Mucosa of stomach (tissue), 1 donor: ENCODE data around the gene NOC4L.
"Not testable (repeated sequence)": the region's sequence is repeated elsewhere in the genome, so short reads cannot be mapped to it uniquely, and the experiment has no call there.

Experiments
- H3K27me3 ChIP-seq: one replicate; pipeline ENCODE4 v1.7.0; 2013; ENCODE audit warnings: mild to moderate bottlenecking, low read length; ENCODE audit not compliant: control insufficient read depth, insufficient read depth
- H3K36me3 ChIP-seq: one replicate; pipeline ENCODE4 v1.7.0; 2013; ENCODE audit warnings: low read length; ENCODE audit not compliant: control insufficient read depth, insufficient read depth
- H3K4me1 ChIP-seq: one replicate; pipeline ENCODE4 v1.7.0; 2013; ENCODE audit warnings: mild to moderate bottlenecking, low read length; ENCODE audit not compliant: control insufficient read depth, insufficient read depth
- H3K4me3 ChIP-seq: one replicate; pipeline ENCODE4 v1.7.0; 2013; ENCODE audit warnings: low read length
- H3K9ac ChIP-seq: one replicate; pipeline ENCODE4 v1.7.0; 2013; ENCODE audit warnings: mild to moderate bottlenecking, low read length, moderate library complexity
- H3K9me3 ChIP-seq: one replicate; pipeline ENCODE4 v1.7.0; 2013; ENCODE audit warnings: mild to moderate bottlenecking, low read length, moderate library complexity; ENCODE audit not compliant: control insufficient read depth
- donor health status: Pancreatic carcinoma.

Gene NOC4L

DNA sequence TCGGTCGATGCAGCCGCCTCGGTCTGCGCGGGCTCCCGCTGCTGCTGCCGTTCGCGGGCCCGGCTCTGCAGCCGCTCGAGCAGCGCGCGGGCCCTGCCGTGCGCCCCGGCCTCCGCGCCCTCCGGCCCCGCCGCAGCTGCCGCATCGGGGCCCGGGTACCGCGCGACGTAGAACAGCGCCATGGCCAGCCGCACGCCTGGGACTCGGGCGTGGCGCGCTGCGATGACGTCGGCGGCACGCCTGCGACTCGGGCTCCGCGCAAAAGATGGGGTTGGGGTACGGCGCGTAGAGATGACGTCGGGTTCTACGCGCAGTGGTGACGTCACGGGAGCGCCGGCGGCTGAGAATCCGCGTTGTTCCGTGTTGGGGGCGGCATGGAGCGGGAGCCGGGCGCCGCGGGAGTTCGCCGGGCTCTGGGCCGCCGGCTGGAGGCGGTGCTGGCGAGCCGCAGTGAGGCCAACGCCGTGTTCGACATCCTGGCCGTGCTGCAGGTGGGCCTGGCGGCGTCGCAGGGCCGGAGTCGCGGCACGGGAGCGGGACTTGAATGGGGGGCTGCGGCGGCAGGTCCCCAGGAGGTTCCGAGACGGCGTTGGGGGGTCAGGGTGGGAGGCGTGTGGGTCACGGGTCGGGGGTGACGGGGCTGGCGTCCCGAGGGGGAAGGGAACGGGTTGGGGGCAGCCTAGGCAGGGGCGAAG lies at the start of gene NOC4L, which contains the start of gene DDX51:
NOC4L (plus strand) TSS at position 343 of the 695 bp plus-strand sequence; CDS start at position 375, 32 bp downstream.
DDX51 (minus strand) TSS at position 205 of the 695 bp plus-strand sequence; CDS start at position 182, 23 bp downstream.
- Histone ChIP-seq H3K9ac (peak within 1 kb of the TSS; percentile 80), H3K36me3 (peaks cover 3% of the 10 kb centered on the region), H3K4me3 (peak within 1 kb of the TSS; percentile 82)

DNA sequence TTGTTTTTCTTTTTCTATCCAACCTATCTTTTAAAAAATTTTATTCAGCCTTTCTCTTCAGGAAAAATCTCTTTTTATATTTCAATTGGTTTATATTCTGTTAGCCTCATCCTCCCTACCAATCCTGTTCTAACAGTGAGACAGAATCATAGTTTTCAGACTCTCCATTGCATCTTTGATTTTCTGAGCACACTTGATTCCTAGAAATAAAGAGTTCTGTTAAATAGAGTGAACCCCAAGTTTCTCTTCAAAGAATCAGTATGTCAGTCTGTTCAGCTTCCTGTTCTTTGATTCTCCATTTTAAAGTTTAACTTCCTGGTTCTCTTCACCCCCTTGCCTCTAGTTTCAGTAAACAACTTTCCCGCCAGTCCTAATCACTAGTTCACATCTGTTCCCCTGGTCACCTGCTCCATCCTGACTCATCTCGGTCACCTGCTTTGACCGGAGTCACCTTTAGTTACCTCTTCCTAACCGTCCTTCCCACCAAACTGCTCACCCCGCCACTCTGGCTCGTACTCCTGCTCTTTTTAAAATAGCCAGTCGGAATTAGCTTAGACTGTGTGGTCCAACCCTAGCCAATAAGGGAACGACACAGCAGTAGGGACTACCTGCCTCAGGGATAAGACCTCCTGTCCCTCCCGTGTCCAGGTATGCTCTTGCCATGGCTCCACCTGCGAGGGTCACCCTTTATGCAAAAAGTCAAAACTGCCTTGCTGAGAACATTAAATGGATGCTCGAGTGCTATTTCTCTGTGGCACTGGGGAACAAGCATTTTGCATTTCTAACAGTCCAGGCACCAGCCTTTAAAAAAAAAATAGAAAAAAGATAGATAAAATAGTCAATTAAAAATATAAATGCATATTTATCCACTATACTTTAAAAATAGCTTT lies 48.5 kb upstream of the NOC4L start:
- no peaks in the 10 kb centered on the region for H3K36me3 ChIP-seq
- H3K9ac ChIP-seq, result no peak overlapping the region
- H3K9me3 ChIP-seq, result no peaks in the 10 kb centered on the region
- no peaks in the 10 kb centered on the region for H3K4me1 ChIP-seq
- H3K4me3 ChIP-seq, result no peak overlapping the region
- H3K27me3 ChIP-seq, result no peaks in the 10 kb centered on the region

More for the DNA sequence above, at the start of gene NOC4L, which contains the start of gene DDX51:
- Histone ChIP-seq H3K9me3 (no peaks in the 10 kb centered on the region), H3K4me1 (peaks cover 18% of the 10 kb centered on the region), H3K27me3 (no peaks in the 10 kb centered on the region)

DNA sequence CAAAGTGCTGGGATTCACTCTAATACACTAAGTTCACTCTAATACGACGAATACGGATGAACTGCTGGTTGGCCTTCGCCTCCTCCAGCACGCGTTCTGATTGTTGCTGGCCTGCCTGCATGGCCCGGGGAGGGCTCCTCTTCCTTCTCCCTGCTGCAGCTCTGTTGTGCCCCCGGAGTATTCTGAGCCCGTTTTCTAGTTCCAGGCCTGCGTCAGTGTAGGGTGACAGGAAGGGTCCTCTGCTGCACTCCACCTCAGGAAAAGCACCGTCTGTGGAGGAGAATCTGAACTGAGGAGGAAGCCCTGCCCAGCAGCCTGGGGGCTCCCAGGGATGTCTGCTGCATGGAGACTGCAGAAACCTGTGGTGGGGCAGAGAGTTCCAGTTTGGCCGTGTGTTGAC lies 44.5 kb upstream of the NOC4L start:
- H3K4me3 ChIP-seq, result no peak overlapping the region
- no peak overlapping the region for H3K9ac ChIP-seq
- no peaks in the 10 kb centered on the region for H3K9me3 ChIP-seq
- H3K4me1 ChIP-seq, result no peaks in the 10 kb centered on the region
- H3K27me3 ChIP-seq, result no peaks in the 10 kb centered on the region
- H3K36me3 ChIP-seq, result no peaks in the 10 kb centered on the region

DNA sequence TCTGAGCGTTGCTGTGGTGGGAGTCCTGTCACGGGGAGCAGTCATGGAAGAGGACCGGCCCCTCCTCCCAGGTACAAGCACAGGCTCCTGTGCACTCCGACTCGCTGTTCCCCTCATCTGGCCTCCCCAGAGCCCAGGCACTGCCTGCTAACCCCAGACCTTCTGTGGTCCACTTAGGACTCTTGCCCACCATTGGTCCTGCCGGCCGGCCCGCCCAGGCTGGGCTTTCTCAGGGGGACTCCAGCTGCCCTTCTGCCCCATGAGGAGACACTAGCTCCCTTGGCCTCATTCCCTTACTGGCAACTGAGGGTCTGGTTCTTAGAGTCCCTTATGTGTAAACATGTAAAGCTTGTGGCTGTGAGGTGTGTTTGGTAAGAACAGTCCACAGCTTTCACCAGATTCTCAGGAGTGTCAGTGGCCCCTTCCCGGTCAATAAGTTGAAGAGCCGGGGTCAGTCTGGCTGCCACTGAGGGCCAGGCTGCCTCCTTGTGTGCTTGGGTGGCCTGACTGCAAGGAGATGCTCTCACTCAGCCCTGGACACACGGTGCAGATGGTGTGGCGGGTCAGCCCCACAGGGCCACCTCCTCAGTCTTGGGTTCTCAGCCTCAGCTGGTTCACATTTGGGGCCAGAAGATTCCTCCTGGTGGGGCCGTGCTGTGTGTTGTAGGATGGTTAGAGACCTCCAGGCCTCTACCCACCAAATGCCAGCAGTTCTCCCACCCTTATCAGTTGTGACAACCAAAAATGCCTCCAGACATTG lies 43.8 kb upstream of the NOC4L start:
- no peak overlapping the region for H3K9ac ChIP-seq
- no peaks in the 10 kb centered on the region for H3K27me3 ChIP-seq
- H3K4me1 ChIP-seq, result no peaks in the 10 kb centered on the region
- no peaks in the 10 kb centered on the region for H3K9me3 ChIP-seq
- H3K36me3 ChIP-seq, result no peaks in the 10 kb centered on the region
- H3K4me3 ChIP-seq, result no peak overlapping the region

DNA sequence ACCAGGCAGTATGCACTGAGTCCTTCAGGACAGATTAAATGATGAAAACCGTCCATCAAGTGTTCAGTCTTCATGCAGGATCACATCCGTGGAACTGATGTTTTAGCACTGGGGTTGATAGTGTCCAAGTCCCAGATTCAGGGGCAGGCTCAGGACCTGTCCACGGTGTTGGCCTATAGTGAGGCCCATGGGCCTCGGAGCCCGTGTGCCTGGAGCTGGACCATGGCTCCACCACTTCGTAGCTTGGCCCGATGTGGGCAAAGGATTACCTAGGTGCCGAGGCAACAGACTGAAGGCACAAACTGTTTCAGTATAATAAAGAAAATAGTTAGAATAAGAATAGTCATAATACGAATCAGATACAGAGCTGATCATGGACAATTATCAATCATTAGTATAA lies 42.0 kb upstream of the NOC4L start:
- H3K4me3 ChIP-seq, result no peak overlapping the region
- no peaks in the 10 kb centered on the region for H3K27me3 ChIP-seq
- H3K36me3 ChIP-seq, result no peaks in the 10 kb centered on the region
- no peaks in the 10 kb centered on the region for H3K9me3 ChIP-seq
- H3K9ac ChIP-seq, result no peak overlapping the region
- no peaks in the 10 kb centered on the region for H3K4me1 ChIP-seq

DNA sequence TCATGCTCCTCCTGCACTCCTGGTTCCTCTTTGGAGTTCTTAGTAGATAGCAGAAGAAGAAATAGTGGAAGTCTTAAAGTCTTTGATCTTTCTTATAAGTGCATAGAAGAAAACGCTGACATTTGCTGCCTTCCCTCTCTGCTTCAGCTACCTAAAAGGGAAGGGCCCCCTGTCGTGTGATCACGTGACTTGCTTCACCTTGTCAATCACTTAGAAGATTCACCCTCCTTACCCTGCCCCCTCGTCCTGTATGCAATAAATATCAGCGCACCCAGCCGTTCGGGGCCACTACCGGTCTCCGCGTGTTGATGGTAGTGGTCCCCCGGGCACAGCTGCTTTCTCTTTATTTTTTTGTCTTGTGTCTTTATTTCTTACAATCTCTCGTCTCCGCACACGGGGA lies 41.2 kb upstream of the NOC4L start:
- H3K9me3 ChIP-seq, H3K4me1 ChIP-seq, H3K9ac ChIP-seq, H3K36me3 ChIP-seq, H3K4me3 ChIP-seq, H3K27me3 ChIP-seq: not testable (repeated sequence)

DNA sequence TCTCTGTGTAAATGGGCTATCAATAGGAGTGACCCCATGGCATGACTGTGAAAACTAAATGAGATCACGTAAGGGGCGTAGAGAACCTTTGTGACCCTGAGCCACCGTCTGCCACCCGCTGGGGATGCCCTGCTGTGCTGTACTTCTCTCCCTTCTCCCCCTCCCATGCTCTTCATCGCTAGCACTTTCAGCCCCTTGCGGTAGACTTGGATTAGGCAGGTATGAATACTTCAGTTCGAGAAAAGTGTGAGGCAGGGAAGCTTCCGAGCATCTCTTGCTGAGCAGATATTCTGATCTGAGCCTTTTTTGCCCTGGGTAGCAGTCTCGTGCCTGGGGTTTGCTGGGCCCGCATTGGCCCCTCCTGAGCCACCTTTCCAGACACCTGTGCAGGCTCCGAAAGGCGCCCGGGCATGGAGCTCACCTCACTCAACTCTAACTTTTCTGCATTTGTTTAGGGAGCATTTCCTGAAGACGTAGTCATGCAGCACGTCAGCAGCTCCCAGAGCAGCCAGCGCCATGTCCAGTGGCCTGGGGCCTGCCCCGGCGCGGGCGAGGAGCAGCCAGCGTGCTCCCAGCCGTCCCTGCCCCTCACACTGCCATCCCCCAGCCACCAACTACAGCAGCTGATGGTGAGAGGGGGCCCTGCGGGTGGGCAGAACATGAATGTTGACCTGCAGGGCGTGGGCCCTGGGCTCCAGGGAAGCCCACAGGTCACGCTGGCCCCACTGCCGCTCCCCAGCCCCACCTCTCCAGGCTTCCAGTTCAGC lies 40.5 kb upstream of the NOC4L start:
- no peaks in the 10 kb centered on the region for H3K4me1 ChIP-seq
- no peaks in the 10 kb centered on the region for H3K9me3 ChIP-seq
- no peaks in the 10 kb centered on the region for H3K36me3 ChIP-seq
- H3K27me3 ChIP-seq, result no peaks in the 10 kb centered on the region
- H3K9ac ChIP-seq, result no peak overlapping the region
- no peak overlapping the region for H3K4me3 ChIP-seq

DNA sequence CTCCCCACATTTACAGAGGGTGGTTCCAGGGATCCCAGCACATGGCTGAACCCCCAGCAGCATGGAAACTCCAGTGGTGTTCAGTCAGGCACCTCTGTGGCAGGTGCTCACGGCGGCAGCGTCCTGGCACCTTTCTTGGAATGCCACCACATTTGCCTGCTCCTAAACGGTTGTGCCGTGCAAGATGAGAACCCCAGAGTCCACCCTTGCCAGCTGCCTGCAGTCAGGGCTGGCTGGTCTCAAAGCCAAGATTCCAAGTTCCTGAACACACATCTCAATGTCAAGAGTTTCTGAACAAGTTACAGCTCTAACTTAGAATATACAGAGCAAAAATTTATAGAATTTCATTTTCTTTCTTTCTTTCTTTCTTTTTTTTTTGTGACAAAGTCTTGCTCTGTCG lies 38.8 kb upstream of the NOC4L start:
- Histone ChIP-seq H3K4me3 (no peak overlapping the region), H3K27me3 (no peaks in the 10 kb centered on the region), H3K9ac (no peak overlapping the region), H3K4me1 (no peaks in the 10 kb centered on the region), H3K36me3 (no peaks in the 10 kb centered on the region), H3K9me3 (no peaks in the 10 kb centered on the region)

DNA sequence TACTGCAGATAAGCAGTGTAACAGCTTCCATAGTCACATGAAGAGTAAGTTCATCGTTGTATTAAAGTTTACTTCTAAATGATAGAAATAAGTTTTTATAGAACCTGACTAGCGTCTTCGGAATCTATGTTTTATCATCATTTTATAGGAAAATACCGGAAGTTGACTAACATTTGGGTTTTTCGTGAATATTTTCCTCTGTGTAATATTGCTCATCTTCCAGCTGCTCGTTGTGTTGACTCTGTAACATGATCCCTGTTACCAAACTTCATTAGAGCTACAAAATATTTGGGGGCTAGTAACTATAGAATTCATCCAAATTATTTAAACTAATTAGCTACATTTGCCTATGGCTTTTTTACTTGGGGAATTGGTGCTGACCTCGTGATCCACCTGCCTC lies 37.3 kb upstream of the NOC4L start:
- Histone ChIP-seq H3K4me3 (no peak overlapping the region), H3K9ac (no peak overlapping the region), H3K36me3 (no peaks in the 10 kb centered on the region), H3K4me1 (no peaks in the 10 kb centered on the region), H3K27me3 (no peaks in the 10 kb centered on the region), H3K9me3 (no peaks in the 10 kb centered on the region)

DNA sequence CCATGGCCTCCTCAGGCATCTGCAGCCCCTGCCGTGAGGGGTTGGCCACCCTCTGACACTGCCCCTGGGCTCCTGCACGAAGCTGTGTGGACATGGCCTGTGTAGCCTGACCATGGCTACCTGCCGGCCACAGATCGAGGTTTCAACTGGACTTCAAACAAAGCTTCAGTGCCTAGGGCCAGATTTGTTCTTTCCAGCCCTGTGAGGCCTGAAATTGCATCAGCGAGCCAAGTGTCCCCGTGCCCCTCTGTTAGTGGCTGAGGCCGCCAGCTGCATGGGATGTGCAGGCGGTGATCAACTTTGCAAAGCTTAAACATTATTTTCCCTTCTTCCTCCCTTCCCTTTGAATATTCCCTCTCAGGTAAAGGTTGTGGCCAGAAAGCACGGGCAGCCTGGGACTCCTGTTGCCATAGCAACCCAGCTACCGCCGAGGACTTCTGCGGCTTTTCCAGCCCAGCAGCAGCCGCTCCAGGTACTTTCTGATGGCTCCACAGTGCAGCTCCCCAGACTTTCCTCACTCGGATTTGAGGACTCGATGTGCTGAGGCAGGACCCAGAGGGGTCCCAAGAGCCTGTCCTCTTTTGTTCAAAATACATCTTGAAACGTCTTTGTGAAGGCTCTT lies 35.9 kb upstream of the NOC4L start:
- no peaks in the 10 kb centered on the region for H3K36me3 ChIP-seq
- no peaks in the 10 kb centered on the region for H3K4me1 ChIP-seq
- no peak overlapping the region for H3K9ac ChIP-seq
- no peaks in the 10 kb centered on the region for H3K27me3 ChIP-seq
- H3K4me3 ChIP-seq, result no peak overlapping the region
- H3K9me3 ChIP-seq, result no peaks in the 10 kb centered on the region

DNA sequence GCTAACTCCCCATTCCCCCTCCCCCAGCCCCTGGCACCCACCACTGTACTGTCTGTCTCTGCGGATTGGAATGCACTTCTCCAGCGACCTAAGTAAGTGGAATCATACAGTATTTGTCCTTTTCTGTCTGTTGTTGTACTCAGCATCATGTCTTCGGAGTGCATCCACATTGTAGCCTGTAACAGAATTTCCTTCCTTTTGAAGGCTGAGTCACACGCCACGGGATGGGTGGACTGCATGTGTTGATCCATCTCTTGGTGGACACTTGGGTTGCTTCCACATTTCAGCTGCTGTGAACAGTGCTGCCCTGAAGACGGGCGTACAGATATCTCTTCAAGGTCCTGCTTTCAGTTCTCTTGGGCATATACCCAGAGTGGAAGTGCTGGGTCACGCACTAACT lies 34.5 kb upstream of the NOC4L start:
- no peaks in the 10 kb centered on the region for H3K27me3 ChIP-seq
- H3K4me1 ChIP-seq, result no peaks in the 10 kb centered on the region
- H3K9me3 ChIP-seq, result no peaks in the 10 kb centered on the region
- H3K4me3 ChIP-seq, result no peak overlapping the region
- no peak overlapping the region for H3K9ac ChIP-seq
- no peaks in the 10 kb centered on the region for H3K36me3 ChIP-seq
